HUES48 (cell line): ENCODE results near the gene MYO3B.
"Not testable (repeated sequence)": the region's sequence is repeated elsewhere in the genome, so short reads cannot be mapped to it uniquely, and the experiment has no call there.

Source experiments
- H3K27ac ChIP-seq: one replicate; pipeline ENCODE4 v1.7.0; 2013; ENCODE audit warnings: low read depth, low read length, inconsistent platforms
- H3K27me3 ChIP-seq: 2 replicates; pipeline ENCODE4 v1.6.1; 2013; ENCODE audit warnings: mild to moderate bottlenecking, low read length; ENCODE audit not compliant: control insufficient read depth, insufficient read depth
- H3K36me3 ChIP-seq: 2 replicates; pipeline ENCODE4 v1.6.1; 2013; ENCODE audit warnings: low read length; ENCODE audit not compliant: control insufficient read depth, insufficient read depth
- H3K4me1 ChIP-seq: 2 replicates; pipeline ENCODE4 v1.6.1; 2013; ENCODE audit warnings: mild to moderate bottlenecking, low read length; ENCODE audit not compliant: control insufficient read depth, insufficient read depth
- H3K4me3 ChIP-seq: 2 replicates; pipeline ENCODE4 v1.5.1; 2013; ENCODE audit warnings: mild to moderate bottlenecking, low read depth, low read length
- H3K9ac ChIP-seq: 2 replicates; pipeline ENCODE4 v1.6.1; 2013; ENCODE audit warnings: mild to moderate bottlenecking, low read depth, low read length, moderate library complexity
- H3K9me3 ChIP-seq: 2 replicates; pipeline ENCODE4 v1.6.1; 2013; ENCODE audit warnings: low read length; ENCODE audit not compliant: control insufficient read depth, insufficient read depth

MYO3B gene

GRCh38 chr2:170531876-170532275, 353.9 kb downstream of the MYO3B start:
- Histone ChIP-seq H3K9ac (no peak overlapping the region), H3K4me3 (no peak overlapping the region), H3K27ac (no peak overlapping the region), H3K4me1 (peaks cover 11% of the 10 kb centered on the region), H3K27me3 (no peaks in the 10 kb centered on the region), H3K36me3 (no peaks in the 10 kb centered on the region), H3K9me3 (no peaks in the 10 kb centered on the region)

- H3K27ac ChIP-seq: no peak overlapping the region
- no peaks in the 10 kb centered on the region for H3K36me3 ChIP-seq
- no peak overlapping the region for H3K4me3 ChIP-seq
- H3K9ac ChIP-seq: no peak overlapping the region
- peaks cover 11% of the 10 kb centered on the region for H3K4me1 ChIP-seq
- H3K9me3 ChIP-seq: no peaks in the 10 kb centered on the region
- H3K27me3 ChIP-seq: no peaks in the 10 kb centered on the region
These were observed 355.2 kb downstream of the MYO3B start for GRCh38 chr2:170533156-170533555.

- Histone ChIP-seq H3K27me3 (no peaks in the 10 kb centered on the region), H3K9ac (no peak overlapping the region), H3K27ac (no peak overlapping the region), H3K4me3 (no peak overlapping the region), H3K36me3 (no peaks in the 10 kb centered on the region), H3K9me3 (no peaks in the 10 kb centered on the region), H3K4me1 (peaks cover 3% of the 10 kb centered on the region)
These were observed 357.6 kb downstream of the MYO3B start for GRCh38 chr2:170535552-170535951.

- Histone ChIP-seq H3K9me3 (peaks cover 3% of the 10 kb centered on the region; the same call in 1 of the 2 replicates), H3K27ac (no peak overlapping the region), H3K36me3 (no peaks in the 10 kb centered on the region), H3K4me3 (no peak overlapping the region), H3K9ac (no peak overlapping the region), H3K27me3 (no peaks in the 10 kb centered on the region), H3K4me1 (no peaks in the 10 kb centered on the region)
These were observed 366.9 kb downstream of the MYO3B start for GRCh38 chr2:170544817-170545216.

- Histone ChIP-seq H3K36me3 (no peaks in the 10 kb centered on the region), H3K4me3 (no peak overlapping the region), H3K9ac (no peak overlapping the region), H3K27me3 (no peaks in the 10 kb centered on the region), H3K4me1 (no peaks in the 10 kb centered on the region), H3K27ac (no peak overlapping the region), H3K9me3 (peaks cover 10% of the 10 kb centered on the region)
These were observed 370.4 kb downstream of the MYO3B start for GRCh38 chr2:170548304-170548703.

- Histone ChIP-seq H3K9ac (no peak overlapping the region), H3K27me3 (no peaks in the 10 kb centered on the region), H3K4me3 (no peak overlapping the region), H3K36me3 (no peaks in the 10 kb centered on the region), H3K9me3 (peaks cover 7% of the 10 kb centered on the region), H3K4me1 (no peaks in the 10 kb centered on the region), H3K27ac (no peak overlapping the region)
These were observed 372.6 kb downstream of the MYO3B start for GRCh38 chr2:170550501-170550900.

- not testable (repeated sequence) for H3K27ac ChIP-seq, H3K36me3 ChIP-seq, H3K27me3 ChIP-seq, H3K9me3 ChIP-seq, H3K4me1 ChIP-seq, H3K4me3 ChIP-seq, H3K9ac ChIP-seq
These were observed 374.0 kb downstream of the MYO3B start for GRCh38 chr2:170551899-170552298.

- no peak overlapping the region for H3K27ac ChIP-seq
- H3K4me3 ChIP-seq: no peak overlapping the region
- no peaks in the 10 kb centered on the region for H3K27me3 ChIP-seq
- H3K9me3 ChIP-seq: peaks cover 7% of the 10 kb centered on the region
- no peaks in the 10 kb centered on the region for H3K36me3 ChIP-seq
- H3K4me1 ChIP-seq: no peaks in the 10 kb centered on the region
- no peak overlapping the region for H3K9ac ChIP-seq
These were observed 375.8 kb downstream of the MYO3B start for GRCh38 chr2:170553748-170554147.

GRCh38 chr2:170554278-170554955, 376.5 kb downstream of the MYO3B start:
- Histone ChIP-seq H3K27ac (no peak overlapping the region), H3K4me1 (no peaks in the 10 kb centered on the region), H3K4me3 (no peak overlapping the region), H3K9me3 (peaks cover 7% of the 10 kb centered on the region), H3K9ac (no peak overlapping the region), H3K36me3 (no peaks in the 10 kb centered on the region), H3K27me3 (no peaks in the 10 kb centered on the region)

GRCh38 chr2:170562928-170563327, 385.0 kb downstream of the MYO3B start:
- Histone ChIP-seq H3K27ac (no peak overlapping the region), H3K36me3 (no peaks in the 10 kb centered on the region), H3K27me3 (no peaks in the 10 kb centered on the region), H3K4me3 (no peak overlapping the region), H3K9me3 (no peaks in the 10 kb centered on the region), H3K4me1 (no peaks in the 10 kb centered on the region), H3K9ac (no peak overlapping the region)

GRCh38 chr2:170563401-170563800, 385.5 kb downstream of the MYO3B start:
- Histone ChIP-seq H3K27ac (no peak overlapping the region), H3K9ac (no peak overlapping the region), H3K9me3 (no peaks in the 10 kb centered on the region), H3K4me1 (no peaks in the 10 kb centered on the region), H3K27me3 (no peaks in the 10 kb centered on the region), H3K36me3 (no peaks in the 10 kb centered on the region), H3K4me3 (no peak overlapping the region)
